SK-N-SH (cell line): Measurements from ENCODE around the gene TMEM107. TPM values are rescaled to one million over a fixed set of nuclear protein-coding genes. Genes with fewer than 3 reads are reported as not detected.

Source experiments
- CTCF ChIA-PET: fragments of 300-600, 350-600 bp; formaldehyde crosslinking; extraction: SDS; loops from one replicate; lab custom pipeline; 2021; lab: Yijun Ruan, JAX
- POLR2A ChIA-PET: fragments of 350-600 bp; sonication (Branson Sonifier 250); formaldehyde crosslinking; extraction: SDS; loops from one replicate; lab custom pipeline; 2020; ENCODE audit warnings: antibody characterized with exemption, inconsistent platforms; lab: Yijun Ruan, JAX
- DNase-seq: peaks from one replicate; pipeline ENCODE4 v3.0.0; 2012
- H2AFZ ChIP-seq: fragments of 200-600 bp; sonication (generic); 2 replicates; pipeline ENCODE4 v1.8.1; 2016; ENCODE audit warnings: antibody characterized with exemption, mild to moderate bottlenecking, low read depth
- H3F3A ChIP-seq: fragments of 200-600 bp; sonication (generic); replicated peaks from 2 replicates; pipeline ENCODE3; 2016; ENCODE audit warnings: antibody characterized with exemption, mild to moderate bottlenecking; ENCODE audit not compliant: insufficient read depth
- H3K27ac ChIP-seq, 2 experiments: fragments of 200-500 bp in 1 of 2; fragments of 200-600 bp in 1 of 2; sonication (Bioruptor generic) in 1 of 2; sonication (generic), shearing (Covaris generic) in 1 of 2; 2 replicates each; pipeline versions ENCODE4 v1.5.1 to v1.6.1; 2014 to 2016; ENCODE audit warnings: low read depth in 2 of 2, inconsistent platforms in 1 of 2, low read length in 1 of 2, mild to moderate bottlenecking in 1 of 2, mixed read lengths in 1 of 2
- H3K27me3 ChIP-seq: fragments of 200-600 bp; sonication (generic), shearing (Covaris generic); 2 replicates; pipeline ENCODE4 v1.6.1; 2016; ENCODE audit warnings: mixed run types; ENCODE audit not compliant: insufficient read depth
- H3K36me3 ChIP-seq, 2 experiments: fragments of 200-500 bp in 1 of 2; fragments of 200-600 bp in 1 of 2; sonication (Bioruptor generic) in 1 of 2; sonication (generic) in 1 of 2; replicated peaks in 1 of 2; 2 replicates each; pipeline versions ENCODE3 to v1.5.1; 2014 to 2016; ENCODE audit warnings: low read length in 1 of 2, mild to moderate bottlenecking in 1 of 2; ENCODE audit not compliant: insufficient read depth in 2 of 2, control insufficient read depth in 1 of 2
- H3K4me1 ChIP-seq, 2 experiments: fragments of 200-500 bp in 1 of 2; fragments of 200-600 bp in 1 of 2; sonication (Bioruptor generic) in 1 of 2; sonication (generic), shearing (Covaris generic) in 1 of 2; 2 replicates each; pipeline versions ENCODE4 v1.5.1 to v1.6.1; 2014 to 2016; ENCODE audit warnings: low read depth in 1 of 2, low read length in 1 of 2, mixed run types in 1 of 2; ENCODE audit not compliant: insufficient read depth in 2 of 2, control insufficient read depth in 1 of 2
- H3K4me2 ChIP-seq: fragments of 200-600 bp; sonication (generic), shearing (Covaris generic); 2 replicates; pipeline ENCODE4 v1.6.1; 2017; ENCODE audit warnings: mixed run types
- H3K4me3 ChIP-seq, 2 experiments: fragments of 200-500 bp in 1 of 2; fragments of 200-600 bp in 1 of 2; sonication (Bioruptor generic) in 1 of 2; sonication (generic), shearing (Covaris generic) in 1 of 2; 2 replicates each; pipeline versions ENCODE4 v1.5.1 to v1.8.1; 2014 to 2016; ENCODE audit warnings: low read depth in 2 of 2, inconsistent platforms in 1 of 2, low read length in 1 of 2, mild to moderate bottlenecking in 1 of 2, mixed read lengths in 1 of 2, moderate library complexity in 1 of 2
- H3K79me2 ChIP-seq: fragments of 200-600 bp; sonication (generic); 2 replicates; pipeline ENCODE4 v1.8.1; 2017; ENCODE audit warnings: mild to moderate bottlenecking; ENCODE audit not compliant: insufficient read depth
- H3K9ac ChIP-seq: fragments of 200-600 bp; sonication (generic); 2 replicates; pipeline ENCODE4 v1.6.1; 2017; ENCODE audit warnings: mixed run types
- H3K9me2 ChIP-seq: fragments of 200-600 bp; sonication (generic); 2 replicates; pipeline ENCODE4 v1.6.1; 2017; ENCODE audit warnings: mixed run types
- H3K9me3 ChIP-seq: fragments of 200-600 bp; sonication (generic); 2 replicates; pipeline ENCODE4 v1.6.1; 2017; ENCODE audit warnings: mixed run types, mild to moderate bottlenecking, moderate library complexity
- H4K20me1 ChIP-seq: fragments of 200-600 bp; sonication (generic); 2 replicates; pipeline ENCODE4 v1.6.1; 2017; ENCODE audit warnings: mild to moderate bottlenecking, mixed run types; ENCODE audit not compliant: insufficient read depth
- FOSL2 ChIP-seq: IDR thresholded peaks from 2 replicates; pipeline ENCODE4 v1.4.0; 2012; ENCODE audit warnings: low read depth, mild to moderate bottlenecking, moderate library complexity, borderline replicate concordance
- FOXJ3 ChIP-seq: sonication (generic); formaldehyde crosslinking; IDR thresholded peaks from 2 replicates; pipeline ENCODE4 v1.5.1; 2020; ENCODE audit warnings: mild to moderate bottlenecking, missing genetic modification reagents
- FOXM1 ChIP-seq: IDR thresholded peaks from 2 replicates; pipeline ENCODE4 v1.4.0; 2012; ENCODE audit warnings: low read depth, mild to moderate bottlenecking
- GABPA ChIP-seq: IDR thresholded peaks from 2 replicates; pipeline ENCODE4 v1.4.0; 2012; ENCODE audit warnings: low read depth, mild to moderate bottlenecking
- MAX ChIP-seq: IDR thresholded peaks from 2 replicates; pipeline ENCODE4 v1.4.0; 2012; ENCODE audit warnings: low read depth
- MEF2A ChIP-seq: IDR thresholded peaks from 2 replicates; pipeline ENCODE4 v1.4.0; 2012; ENCODE audit warnings: low read depth, borderline replicate concordance
- MXI1 ChIP-seq: IDR thresholded peaks from 2 replicates; pipeline ENCODE4 v1.6.1; 2012; ENCODE audit warnings: mild to moderate bottlenecking, low read depth, low read length, improper control_type of control experiment
- NFIC ChIP-seq: IDR thresholded peaks from 2 replicates; pipeline ENCODE4 v1.4.0; 2012; ENCODE audit warnings: borderline replicate concordance
- NRF1 ChIP-seq: IDR thresholded peaks from 2 replicates; pipeline ENCODE4 v1.6.1; 2012; ENCODE audit warnings: low read depth, mild to moderate bottlenecking, low read length
- RAD21 ChIP-seq: IDR thresholded peaks from 2 replicates; pipeline ENCODE4 v1.6.1; 2012; ENCODE audit warnings: mild to moderate bottlenecking, low read length
- RXRA ChIP-seq: IDR thresholded peaks from 2 replicates; pipeline ENCODE4 v1.4.0; 2012; ENCODE audit warnings: low read depth, mild to moderate bottlenecking, borderline replicate concordance
- TAF1 ChIP-seq: IDR thresholded peaks from 2 replicates; pipeline ENCODE4 v1.6.1; 2012; ENCODE audit warnings: low read depth, mild to moderate bottlenecking, low read length, moderate library complexity, borderline replicate concordance
- TCF12 ChIP-seq: IDR thresholded peaks from 2 replicates; pipeline ENCODE4 v1.4.0; 2012
- USF2 ChIP-seq: fragments of 150-350 bp; IDR thresholded peaks from 2 replicates; pipeline ENCODE4 v1.6.1; 2017; ENCODE audit warnings: antibody characterized with exemption, low read length, low read depth, borderline replicate concordance
- YY1 ChIP-seq: IDR thresholded peaks from 2 replicates; pipeline ENCODE4 v1.4.0; 2012; ENCODE audit warnings: low read depth, mild to moderate bottlenecking
- WGBS: methylation state at CpG from one replicate; pipeline ENCODE4 v1.1.6; 2017; ENCODE audit warnings: low lambda C conversion rate; 5-methylcytosine and 5-hydroxymethylcytosine counted together
- polyA plus RNA-seq, 3 experiments: library from polyadenylated mRNA; depleted of rRNA; stranded (reverse); fragments of >200 nt; gene quantifications; 2 replicates each; pipeline ENCODE4 v1.2.3, GENCODE V29; 2012
- TF ChIP-seq, protein P1 (sequence below): IDR thresholded peaks from 2 replicates; pipeline ENCODE4; 2012
- TF ChIP-seq, protein P2 (sequence below): fragments of 150-350 bp; IDR thresholded peaks from 2 replicates; pipeline ENCODE4 v1.6.1; 2016; ENCODE audit warnings: mild to moderate bottlenecking, low read depth, low read length
- TF ChIP-seq, protein P3 (sequence below): fragments of 200-600 bp; sonication (generic); IDR thresholded peaks from 2 replicates; pipeline ENCODE4 v1.6.1; 2017; ENCODE audit warnings: antibody characterized with exemption, mild to moderate bottlenecking, moderate library complexity
- TF ChIP-seq, protein P4 (sequence below): IDR thresholded peaks from 2 replicates; pipeline ENCODE4 v1.4.0; 2012; ENCODE audit warnings: low read depth, borderline replicate concordance

TMEM107 gene
- polyA plus RNA-seq, 1 of the 3 experiments (the other 2 are of a cell fraction): 18.6 TPM

GRCh38 chr17:8138374-8138671 lies 37.9 kb downstream of the TMEM107 start (continued):
- TF ChIP-seq MAX: no peak
- TF ChIP-seq, protein P1, sequence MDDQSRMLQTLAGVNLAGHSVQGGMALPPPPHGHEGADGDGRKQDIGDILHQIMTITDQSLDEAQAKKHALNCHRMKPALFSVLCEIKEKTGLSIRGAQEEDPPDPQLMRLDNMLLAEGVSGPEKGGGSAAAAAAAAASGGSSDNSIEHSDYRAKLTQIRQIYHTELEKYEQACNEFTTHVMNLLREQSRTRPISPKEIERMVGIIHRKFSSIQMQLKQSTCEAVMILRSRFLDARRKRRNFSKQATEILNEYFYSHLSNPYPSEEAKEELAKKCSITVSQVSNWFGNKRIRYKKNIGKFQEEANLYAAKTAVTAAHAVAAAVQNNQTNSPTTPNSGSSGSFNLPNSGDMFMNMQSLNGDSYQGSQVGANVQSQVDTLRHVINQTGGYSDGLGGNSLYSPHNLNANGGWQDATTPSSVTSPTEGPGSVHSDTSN: no peak
- TF ChIP-seq, all 33 proteins: peak for 0

- Histone ChIP-seq H4K20me1 (peaks cover 8% of the 10 kb centered on the region; the same call in 1 of the 2 replicates), H3K27me3 (no peaks in the 10 kb centered on the region), H3F3A (peaks cover 34% of the 10 kb centered on the region), H3K9me3 (no peaks in the 10 kb centered on the region), H3K79me2 (no peaks in the 10 kb centered on the region), H3K27ac (peak overlapping the region in 1 of 2 experiments; percentile 77; a peak in 1 of 4 replicates), H3K4me3 (peak overlapping the region; percentile 39 to 62), H2AFZ (peak overlapping the region; percentile 75), H3K9ac (peak overlapping the region; percentile 61), H3K4me1 (peaks cover 0 to 5% of the 10 kb centered on the region in 2 experiments; a peak in 1 of 4 replicates), H3K36me3 (peaks cover 9 to 24% of the 10 kb centered on the region in 2 experiments), H3K4me2 (peak overlapping the region; percentile 85), H3K9me2 (no peaks in the 10 kb centered on the region)
- DNase-seq: no peak
- TF ChIP-seq FOXJ3 (CRISPR knock-in tag): no peak
- TF ChIP-seq RXRA: no peak
- TF ChIP-seq, protein P2, sequence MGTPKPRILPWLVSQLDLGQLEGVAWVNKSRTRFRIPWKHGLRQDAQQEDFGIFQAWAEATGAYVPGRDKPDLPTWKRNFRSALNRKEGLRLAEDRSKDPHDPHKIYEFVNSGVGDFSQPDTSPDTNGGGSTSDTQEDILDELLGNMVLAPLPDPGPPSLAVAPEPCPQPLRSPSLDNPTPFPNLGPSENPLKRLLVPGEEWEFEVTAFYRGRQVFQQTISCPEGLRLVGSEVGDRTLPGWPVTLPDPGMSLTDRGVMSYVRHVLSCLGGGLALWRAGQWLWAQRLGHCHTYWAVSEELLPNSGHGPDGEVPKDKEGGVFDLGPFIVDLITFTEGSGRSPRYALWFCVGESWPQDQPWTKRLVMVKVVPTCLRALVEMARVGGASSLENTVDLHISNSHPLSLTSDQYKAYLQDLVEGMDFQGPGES: no peak
- TF ChIP-seq, protein P3, sequence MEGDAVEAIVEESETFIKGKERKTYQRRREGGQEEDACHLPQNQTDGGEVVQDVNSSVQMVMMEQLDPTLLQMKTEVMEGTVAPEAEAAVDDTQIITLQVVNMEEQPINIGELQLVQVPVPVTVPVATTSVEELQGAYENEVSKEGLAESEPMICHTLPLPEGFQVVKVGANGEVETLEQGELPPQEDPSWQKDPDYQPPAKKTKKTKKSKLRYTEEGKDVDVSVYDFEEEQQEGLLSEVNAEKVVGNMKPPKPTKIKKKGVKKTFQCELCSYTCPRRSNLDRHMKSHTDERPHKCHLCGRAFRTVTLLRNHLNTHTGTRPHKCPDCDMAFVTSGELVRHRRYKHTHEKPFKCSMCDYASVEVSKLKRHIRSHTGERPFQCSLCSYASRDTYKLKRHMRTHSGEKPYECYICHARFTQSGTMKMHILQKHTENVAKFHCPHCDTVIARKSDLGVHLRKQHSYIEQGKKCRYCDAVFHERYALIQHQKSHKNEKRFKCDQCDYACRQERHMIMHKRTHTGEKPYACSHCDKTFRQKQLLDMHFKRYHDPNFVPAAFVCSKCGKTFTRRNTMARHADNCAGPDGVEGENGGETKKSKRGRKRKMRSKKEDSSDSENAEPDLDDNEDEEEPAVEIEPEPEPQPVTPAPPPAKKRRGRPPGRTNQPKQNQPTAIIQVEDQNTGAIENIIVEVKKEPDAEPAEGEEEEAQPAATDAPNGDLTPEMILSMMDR: no peak
- TF ChIP-seq, protein P4, sequence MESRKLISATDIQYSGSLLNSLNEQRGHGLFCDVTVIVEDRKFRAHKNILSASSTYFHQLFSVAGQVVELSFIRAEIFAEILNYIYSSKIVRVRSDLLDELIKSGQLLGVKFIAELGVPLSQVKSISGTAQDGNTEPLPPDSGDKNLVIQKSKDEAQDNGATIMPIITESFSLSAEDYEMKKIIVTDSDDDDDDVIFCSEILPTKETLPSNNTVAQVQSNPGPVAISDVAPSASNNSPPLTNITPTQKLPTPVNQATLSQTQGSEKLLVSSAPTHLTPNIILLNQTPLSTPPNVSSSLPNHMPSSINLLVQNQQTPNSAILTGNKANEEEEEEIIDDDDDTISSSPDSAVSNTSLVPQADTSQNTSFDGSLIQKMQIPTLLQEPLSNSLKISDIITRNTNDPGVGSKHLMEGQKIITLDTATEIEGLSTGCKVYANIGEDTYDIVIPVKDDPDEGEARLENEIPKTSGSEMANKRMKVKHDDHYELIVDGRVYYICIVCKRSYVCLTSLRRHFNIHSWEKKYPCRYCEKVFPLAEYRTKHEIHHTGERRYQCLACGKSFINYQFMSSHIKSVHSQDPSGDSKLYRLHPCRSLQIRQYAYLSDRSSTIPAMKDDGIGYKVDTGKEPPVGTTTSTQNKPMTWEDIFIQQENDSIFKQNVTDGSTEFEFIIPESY: no peak
- no peak for TF ChIP-seq TCF12
- no peak for TF ChIP-seq NRF1
- no peak for TF ChIP-seq RAD21
- TF ChIP-seq USF2: no peak
- no peak for TF ChIP-seq YY1
- TF ChIP-seq NFIC: no peak
- TF ChIP-seq TAF1: no peak
- no peak for TF ChIP-seq MEF2A
- TF ChIP-seq MXI1: no peak
- no peak for TF ChIP-seq FOSL2
- no peak for TF ChIP-seq FOXM1
- no peak for TF ChIP-seq GABPA
- CTCF ChIA-PET: interaction anchor here (0.9 to 9.5 kb wide), 15 partner anchors 10 to 87 kb away, joined by 3 to 98 read pairs (median 6); partner anchors contain the start of genes ALOXE3, BORCS6, HES7 and PER1
- 29% methylated on average over 21 of the region's 21 CpGs for WGBS
- POLR2A ChIA-PET: interaction anchor here (0.8 to 4.1 kb wide), 2 partner anchors 14 to 35 kb away, joined by 3 to 19 read pairs; partner anchors contain the start of gene PER1
Measured at GRCh38 chr17:8137645-8138373, 38.4 kb downstream of the TMEM107 start.
